ENCODE data around the gene HOXD4. TPM values are rescaled to one million over a fixed set of nuclear protein-coding genes. Genes with fewer than 3 reads are reported as not detected.

HOXD4 gene
- polyA plus RNA-seq, 2 of the 4 experiments (the other 2 are of a cell fraction), result 0.27 to 0.87 TPM

GRCh38 chr2:176109192-176109901, 42.0 kb upstream of the HOXD4 start:
- TF ChIP-seq NPAS2 (CRISPR knock-in tag; IDR thresholded peaks at IDR 0.05; ENCODE audit: borderline replicate concordance) (no peak), POLR2AphosphoS2 (conservative IDR thresholded peaks at IDR 0.05; ENCODE audit: low read length) (no peak), ZC3H11A (IDR thresholded peaks at IDR 0.05) (no peak), HDAC2 (IDR thresholded peaks at IDR 0.05) (no peak)
- ChIA-PET POLR2A (no interaction called here), CTCF (interaction anchor here (0.8 to 3.4 kb wide), 7 partner anchors 12 to 547 kb away, joined by 3 to 18 read pairs (median 5); partner anchors contain the start of gene HOXD9)
- no peak for FAIRE-seq
- no peak overlapping the region for H3K4me2 ChIP-seq
- WGBS (ENCODE audit: missing lambda C conversion rate), result 91% methylated on average over 26 of the region's 26 CpGs
- no peak overlapping the region for H3K27ac ChIP-seq
- peaks cover 21% of the 10 kb centered on the region for H3K4me1 ChIP-seq
- no peak for ATAC-seq
- H3K4me3 ChIP-seq, result no peak overlapping the region
- DNase-seq (ENCODE audit: low read depth in 1 of 2, low spot score in 1 of 2), result no peak
- no peaks in the 10 kb centered on the region for H3K9me3 ChIP-seq

GRCh38 chr2:176109946-176110345, 41.4 kb upstream of the HOXD4 start:
- FAIRE-seq (no peak), ATAC-seq (no peak), DNase-seq (ENCODE audit: low read depth in 1 of 2, low spot score in 1 of 2) (no peak)
- no peaks in the 10 kb centered on the region for H3K9me3 ChIP-seq
- peaks cover 20% of the 10 kb centered on the region for H3K4me1 ChIP-seq
- no peak for TF ChIP-seq POLR2AphosphoS2 (conservative IDR thresholded peaks at IDR 0.05; ENCODE audit: low read length)
- TF ChIP-seq HES2 (IDR thresholded peaks at IDR 0.05), result no peak
- no peak for TF ChIP-seq ELK1 (IDR thresholded peaks at IDR 0.05; ENCODE audit: low read depth, low read length)
- no peak for TF ChIP-seq RNF2 (IDR thresholded peaks at IDR 0.05; ENCODE audit: borderline replicate concordance, low read depth)
- no peak for TF ChIP-seq KDM5A (IDR thresholded peaks at IDR 0.05)
- no peak for TF ChIP-seq E2F6 (IDR thresholded peaks at IDR 0.05; ENCODE audit: borderline replicate concordance, low read depth)
- no peak for TF ChIP-seq RCOR1 (IDR thresholded peaks at IDR 0.05; ENCODE audit: low read depth, low read length)
- no peak for TF ChIP-seq HOXB5 (CRISPR knock-in tag; IDR thresholded peaks at IDR 0.05)
- 89% methylated on average over 4 of the region's 4 CpGs for WGBS (ENCODE audit: missing lambda C conversion rate)
- ChIA-PET CTCF (interaction anchor here (0.8 to 3.7 kb wide), 14 partner anchors 10 to 1039 kb away, joined by 3 to 36 read pairs (median 5); partner anchors contain the start of gene HOXD9), POLR2A (no interaction called here)
- H3K27ac ChIP-seq, result no peak overlapping the region
- H3K4me3 ChIP-seq, result no peak overlapping the region
- no peak overlapping the region for H3K4me2 ChIP-seq

GRCh38 chr2:176110415-176111308, 40.7 kb upstream of the HOXD4 start:
- Histone ChIP-seq H3K4me1 (peaks cover 13% of the 10 kb centered on the region), H3K4me3 (no peak overlapping the region), H3K9me3 (no peaks in the 10 kb centered on the region), H3K27ac (no peak overlapping the region), H3K4me2 (peak overlapping the region; percentile 58; the same call in 2 of the 3 replicates)
- FAIRE-seq (no peak), DNase-seq (ENCODE audit: low read depth in 1 of 2, low spot score in 1 of 2) (no peak), ATAC-seq (no peak)
- POLR2A ChIA-PET, result no interaction called here
- TF ChIP-seq HES2 (IDR thresholded peaks at IDR 0.05) (no peak), ZC3H11A (IDR thresholded peaks at IDR 0.05) (no peak), CBX2 (IDR thresholded peaks at IDR 0.05; ENCODE audit: borderline replicate concordance, low read depth) (no peak), NFE2L2 (conservative IDR thresholded peaks at IDR 0.05; ENCODE audit: low read length) (no peak)
- CTCF ChIA-PET, result interaction anchor here (0.7 to 3.7 kb wide), 29 partner anchors 9 to 1642 kb away, joined by 3 to 36 read pairs (median 4); partner anchors contain the start of gene HOXD9
- WGBS (ENCODE audit: missing lambda C conversion rate), result 53% methylated on average over 7 of the region's 7 CpGs

GRCh38 chr2:176111309-176111663, 40.1 kb upstream of the HOXD4 start:
- no peaks in the 10 kb centered on the region for H3K9me3 ChIP-seq
- peak; percentile 68 to 76 for DNase-seq (ENCODE audit: low read depth in 1 of 2, low spot score in 1 of 2)
- no peak overlapping the region for H3K27ac ChIP-seq
- ChIA-PET CTCF (interaction anchor here (0.7 to 3.7 kb wide), 25 partner anchors 9 to 1641 kb away, joined by 3 to 36 read pairs (median 4); partner anchors contain the start of gene HOXD9), POLR2A (no interaction called here)
- 8% methylated on average over 16 of the region's 16 CpGs for WGBS (ENCODE audit: missing lambda C conversion rate)
- no peak for FAIRE-seq
- ATAC-seq, result peak; percentile 12 to 67; a peak in 4 of 6 replicates
- H3K4me3 ChIP-seq, result no peak overlapping the region
- peaks cover 8% of the 10 kb centered on the region for H3K4me1 ChIP-seq
- TF ChIP-seq RAD21 (conservative IDR thresholded peaks at IDR 0.05 in 1 of 2, IDR thresholded peaks at IDR 0.05 in 1 of 2) (peak; percentile 37; a peak in 3 of 5 replicates), FOXS1 (CRISPR knock-in tag; IDR thresholded peaks at IDR 0.05) (no peak), CTCF (IDR thresholded peaks at IDR 0.05) (peak; percentile 82), SMC3 (IDR thresholded peaks at IDR 0.05) (peak; percentile 41; the same call in 1 of the 3 replicates)
- peak overlapping the region; percentile 58 for H3K4me2 ChIP-seq
